ENCODE results near the gene WDR41.

GRCh38 chr5:77391240-77391765 lies 100.8 kb downstream of the WDR41 start:
- no peak for TF ChIP-seq CTCF (IDR thresholded peaks at IDR 0.05)
- TF ChIP-seq POLR2A (IDR thresholded peaks at IDR 0.05): no peak

Measured in lower leg skin (tissue), 3 donors.